SU-DHL-6 (cell line): ENCODE results near the gene EIF4EBP3.

Experiments
- EZH2phosphoT487 ChIP-seq: fragments of 200-600 bp; sonication (generic), shearing (Covaris generic); conservative IDR thresholded peaks from 2 replicates; pipeline ENCODE4 v1.6.1; 2018; ENCODE audit warnings: mild to moderate bottlenecking, antibody characterized with exemption, low read length, moderate library complexity, mixed read lengths
- TF ChIP-seq, protein P1 (sequence below): fragments of 200-600 bp; sonication (generic); IDR thresholded peaks from one replicate; pipeline ENCODE4 v1.5.1; 2017; ENCODE audit warnings: antibody characterized with exemption, mild to moderate bottlenecking, low read length, moderate library complexity; ENCODE audit not compliant: insufficient read depth, poor library complexity, severe bottlenecking

DNA sequence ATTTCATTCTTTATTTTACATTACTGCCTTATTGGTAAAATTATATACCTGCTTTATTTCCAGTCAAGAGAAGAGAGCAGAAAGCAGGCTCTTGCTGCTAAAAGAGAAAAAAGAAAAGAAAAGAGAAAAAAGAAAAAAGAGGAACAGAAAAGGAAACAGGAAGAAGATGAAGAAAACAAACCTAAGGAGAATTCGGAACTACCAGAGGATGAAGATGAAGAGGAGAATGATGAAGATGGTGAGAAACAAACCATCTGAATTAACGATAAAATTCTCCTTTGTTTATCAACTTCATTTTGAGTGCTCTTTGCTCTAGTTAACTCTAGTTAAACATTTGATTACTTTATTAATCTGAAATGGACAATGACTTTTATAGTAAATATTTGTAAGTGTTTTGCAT, 23.5 kb upstream of the EIF4EBP3 start:
- TF ChIP-seq, protein P1, sequence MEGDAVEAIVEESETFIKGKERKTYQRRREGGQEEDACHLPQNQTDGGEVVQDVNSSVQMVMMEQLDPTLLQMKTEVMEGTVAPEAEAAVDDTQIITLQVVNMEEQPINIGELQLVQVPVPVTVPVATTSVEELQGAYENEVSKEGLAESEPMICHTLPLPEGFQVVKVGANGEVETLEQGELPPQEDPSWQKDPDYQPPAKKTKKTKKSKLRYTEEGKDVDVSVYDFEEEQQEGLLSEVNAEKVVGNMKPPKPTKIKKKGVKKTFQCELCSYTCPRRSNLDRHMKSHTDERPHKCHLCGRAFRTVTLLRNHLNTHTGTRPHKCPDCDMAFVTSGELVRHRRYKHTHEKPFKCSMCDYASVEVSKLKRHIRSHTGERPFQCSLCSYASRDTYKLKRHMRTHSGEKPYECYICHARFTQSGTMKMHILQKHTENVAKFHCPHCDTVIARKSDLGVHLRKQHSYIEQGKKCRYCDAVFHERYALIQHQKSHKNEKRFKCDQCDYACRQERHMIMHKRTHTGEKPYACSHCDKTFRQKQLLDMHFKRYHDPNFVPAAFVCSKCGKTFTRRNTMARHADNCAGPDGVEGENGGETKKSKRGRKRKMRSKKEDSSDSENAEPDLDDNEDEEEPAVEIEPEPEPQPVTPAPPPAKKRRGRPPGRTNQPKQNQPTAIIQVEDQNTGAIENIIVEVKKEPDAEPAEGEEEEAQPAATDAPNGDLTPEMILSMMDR = no peak
- TF ChIP-seq EZH2phosphoT487 = no peak
